Hematopoietic multipotent progenitor cell treated with erythropoietin and hydrocortisone succinate and interleukin-3 and kit ligand, for 17 days (in vitro differentiated cells): ENCODE results near the gene SDHA.
"Not testable (repeated sequence)": the region's sequence is repeated elsewhere in the genome, so short reads cannot be mapped to it uniquely, and the experiment has no call there.

ENCODE experiments used
- DNase-seq: peaks from one replicate; pipeline ENCODE4 v3.0.0-alpha.2; 2015; ENCODE audit warnings: low spot score

The SDHA gene

GRCh38 chr5:300691-301435 lies 82.7 kb downstream of the SDHA start:
- not testable (repeated sequence) for DNase-seq

- DNase-seq, result not testable (repeated sequence)
Measured at GRCh38 chr5:302416-302815, 84.3 kb downstream of the SDHA start.

- DNase-seq, result no peak
Measured at GRCh38 chr5:302966-303365, 84.8 kb downstream of the SDHA start.

- DNase-seq, result not testable (repeated sequence)
Measured at GRCh38 chr5:303741-304140, 85.6 kb downstream of the SDHA start.

- no peak for DNase-seq
Measured at GRCh38 chr5:305050-305449, 86.9 kb downstream of the SDHA start.

- no peak for DNase-seq
Measured at GRCh38 chr5:305459-305858, 87.3 kb downstream of the SDHA start.

GRCh38 chr5:306011-306805 lies 88.1 kb downstream of the SDHA start:
- no peak for DNase-seq
